22Rv1 (cell line): Measurements from ENCODE around the gene KIFC3.

Experiments
- H3K27ac ChIP-seq: fragments of 450-650 bp; 2 replicates; pipeline ENCODE4 v1.5.1; 2017
- ZFX ChIP-seq: fragments of 450-650 bp; IDR thresholded peaks from 2 replicates; pipeline ENCODE4 v1.6.1; 2017; ENCODE audit warnings: antibody characterized with exemption, borderline replicate concordance
- TF ChIP-seq, protein P1 (sequence below): fragments of 450-650 bp; IDR thresholded peaks from 2 replicates; pipeline ENCODE4 v1.5.1; 2017; ENCODE audit warnings: mild to moderate bottlenecking

The KIFC3 gene

GRCh38 chr16:57773655-57774295, 28.5 kb downstream of the KIFC3 start:
- no peak for TF ChIP-seq ZFX
- TF ChIP-seq, protein P1, sequence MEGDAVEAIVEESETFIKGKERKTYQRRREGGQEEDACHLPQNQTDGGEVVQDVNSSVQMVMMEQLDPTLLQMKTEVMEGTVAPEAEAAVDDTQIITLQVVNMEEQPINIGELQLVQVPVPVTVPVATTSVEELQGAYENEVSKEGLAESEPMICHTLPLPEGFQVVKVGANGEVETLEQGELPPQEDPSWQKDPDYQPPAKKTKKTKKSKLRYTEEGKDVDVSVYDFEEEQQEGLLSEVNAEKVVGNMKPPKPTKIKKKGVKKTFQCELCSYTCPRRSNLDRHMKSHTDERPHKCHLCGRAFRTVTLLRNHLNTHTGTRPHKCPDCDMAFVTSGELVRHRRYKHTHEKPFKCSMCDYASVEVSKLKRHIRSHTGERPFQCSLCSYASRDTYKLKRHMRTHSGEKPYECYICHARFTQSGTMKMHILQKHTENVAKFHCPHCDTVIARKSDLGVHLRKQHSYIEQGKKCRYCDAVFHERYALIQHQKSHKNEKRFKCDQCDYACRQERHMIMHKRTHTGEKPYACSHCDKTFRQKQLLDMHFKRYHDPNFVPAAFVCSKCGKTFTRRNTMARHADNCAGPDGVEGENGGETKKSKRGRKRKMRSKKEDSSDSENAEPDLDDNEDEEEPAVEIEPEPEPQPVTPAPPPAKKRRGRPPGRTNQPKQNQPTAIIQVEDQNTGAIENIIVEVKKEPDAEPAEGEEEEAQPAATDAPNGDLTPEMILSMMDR: no peak
- no peak overlapping the region for H3K27ac ChIP-seq

DNA sequence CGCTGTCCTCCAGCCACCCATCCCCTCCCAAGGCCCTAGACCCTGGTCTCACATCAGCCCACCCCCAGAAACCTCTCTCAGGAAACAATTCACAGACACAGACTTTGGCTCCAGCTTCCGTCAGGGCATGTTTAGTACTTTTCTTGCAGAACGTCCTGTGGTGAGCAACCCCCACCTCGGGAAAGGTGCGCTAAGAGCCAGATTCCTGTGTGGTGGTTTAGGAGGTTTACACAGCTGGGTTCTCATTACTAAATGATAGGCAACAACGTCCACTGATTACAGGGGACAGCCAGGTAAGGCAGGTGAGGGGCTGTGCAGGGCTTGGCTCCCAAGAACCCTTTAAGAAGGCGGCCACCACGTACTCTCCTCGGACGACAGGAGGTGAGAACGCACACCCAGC, 29.3 kb downstream of the KIFC3 start:
- TF ChIP-seq, protein P1: no peak
- TF ChIP-seq ZFX: no peak
- no peak overlapping the region for H3K27ac ChIP-seq

GRCh38 chr16:57771141-57771785, 31.0 kb downstream of the KIFC3 start:
- H3K27ac ChIP-seq: no peak overlapping the region
- TF ChIP-seq, protein P1: no peak
- TF ChIP-seq ZFX: no peak

GRCh38 chr16:57770361-57770760, 31.9 kb downstream of the KIFC3 start:
- TF ChIP-seq, protein P1: no peak
- TF ChIP-seq ZFX: no peak

DNA sequence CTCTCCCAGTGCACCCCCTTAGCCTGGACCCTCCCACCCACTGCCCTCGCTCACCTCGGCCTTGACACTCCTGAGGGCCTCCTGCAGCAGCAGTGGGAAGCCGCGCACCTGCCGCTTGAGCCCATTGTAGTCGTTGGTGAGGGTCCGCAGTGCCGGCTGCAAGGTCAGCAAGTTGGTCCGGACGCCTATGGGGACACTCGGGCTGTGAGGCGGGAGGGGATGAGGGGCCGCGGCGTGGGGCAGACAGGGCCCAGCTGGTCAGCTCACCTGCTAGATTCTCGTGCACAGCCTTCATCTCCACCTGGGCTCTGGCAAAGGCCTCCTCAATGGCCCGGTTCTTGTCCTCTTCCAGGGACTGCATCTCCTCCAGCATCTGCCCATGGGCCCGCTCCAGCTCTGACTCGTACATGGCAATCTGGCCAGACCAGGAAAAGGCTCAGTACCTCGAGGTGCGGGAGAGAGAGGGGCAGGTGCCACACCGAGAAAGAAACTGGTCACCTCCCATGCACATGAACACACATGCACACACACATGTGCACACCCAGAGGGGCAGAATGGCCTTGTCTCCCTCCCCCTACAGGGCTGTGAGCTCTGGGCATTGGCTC, 32.6 kb downstream of the KIFC3 start:
- H3K27ac ChIP-seq: no peak overlapping the region
- TF ChIP-seq ZFX: no peak
- TF ChIP-seq, protein P1: no peak

More at GRCh38 chr16:57770361-57770760, 31.9 kb downstream of the KIFC3 start:
- no peak overlapping the region for H3K27ac ChIP-seq

DNA sequence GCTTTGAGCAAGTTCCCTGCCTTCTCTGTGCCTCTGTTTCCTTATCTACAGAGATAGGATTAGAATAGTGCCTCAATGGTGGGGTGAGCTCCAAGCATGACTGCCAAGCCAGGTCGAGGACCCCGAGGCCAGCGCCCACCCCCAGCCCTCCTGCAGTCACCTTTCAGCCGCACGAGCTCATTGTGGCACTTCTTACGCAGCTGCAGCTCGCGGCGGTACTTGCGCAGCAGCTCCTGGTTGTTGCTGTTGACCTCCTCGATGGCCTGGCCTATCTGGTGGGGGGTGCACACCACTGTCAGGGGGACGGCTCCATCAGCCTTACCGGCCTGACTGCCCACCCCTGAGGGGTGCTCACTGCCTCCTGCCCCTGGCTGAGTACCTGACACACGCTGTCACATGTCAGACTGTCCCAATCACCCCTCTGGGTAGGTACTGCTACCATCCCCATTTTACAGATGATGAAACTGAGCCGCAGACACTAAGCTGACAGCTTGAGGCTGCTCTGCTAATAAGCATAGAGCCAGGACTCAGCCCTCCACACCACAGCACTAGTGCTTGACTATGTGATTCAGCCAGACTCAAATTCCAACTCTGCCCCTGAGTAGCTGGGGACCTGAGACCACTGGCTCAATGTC, 35.5 kb downstream of the KIFC3 start:
- TF ChIP-seq, protein P1: no peak
- no peak for TF ChIP-seq ZFX
- no peak overlapping the region for H3K27ac ChIP-seq
